HG03565 (cell line): ENCODE data around the gene SHROOM3.
A peak's percentile ranks its signal among the peaks of the same experiment; 100 is the strongest.

ENCODE experiments used
- ATAC-seq: cut with Tn5 transposase; IDR thresholded peaks from one replicate; pipeline ENCODE4 v1.9.1; 2021; ENCODE audit warnings: mild to moderate bottlenecking, moderate library complexity; ENCODE audit not compliant: unreplicated experiment

SHROOM3 gene

GRCh38 chr4:76489686-76490161 lies 54.7 kb downstream of the SHROOM3 start:
- no peak for ATAC-seq

GRCh38 chr4:76492055-76492454 lies 57.0 kb downstream of the SHROOM3 start:
- ATAC-seq: no peak

DNA sequence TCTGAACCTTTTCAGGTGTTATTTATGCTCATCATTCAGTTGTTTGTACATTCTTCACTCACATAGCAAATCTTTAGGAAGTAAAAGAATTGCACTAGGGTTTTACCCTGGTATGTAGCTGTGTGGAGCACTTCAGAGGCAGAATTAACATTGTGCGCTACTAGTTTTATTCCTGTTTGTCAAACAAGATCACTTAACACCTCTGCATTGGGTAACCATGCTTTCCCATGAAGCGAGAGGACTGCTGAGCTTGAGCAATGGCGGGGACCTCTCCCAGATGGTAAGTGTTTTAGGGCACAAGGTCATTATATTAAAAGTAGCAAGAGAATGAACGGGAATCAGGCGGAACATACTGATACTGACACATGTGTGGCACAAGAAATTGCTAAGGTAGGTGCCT lies 59.2 kb downstream of the SHROOM3 start:
- ATAC-seq: no peak

DNA sequence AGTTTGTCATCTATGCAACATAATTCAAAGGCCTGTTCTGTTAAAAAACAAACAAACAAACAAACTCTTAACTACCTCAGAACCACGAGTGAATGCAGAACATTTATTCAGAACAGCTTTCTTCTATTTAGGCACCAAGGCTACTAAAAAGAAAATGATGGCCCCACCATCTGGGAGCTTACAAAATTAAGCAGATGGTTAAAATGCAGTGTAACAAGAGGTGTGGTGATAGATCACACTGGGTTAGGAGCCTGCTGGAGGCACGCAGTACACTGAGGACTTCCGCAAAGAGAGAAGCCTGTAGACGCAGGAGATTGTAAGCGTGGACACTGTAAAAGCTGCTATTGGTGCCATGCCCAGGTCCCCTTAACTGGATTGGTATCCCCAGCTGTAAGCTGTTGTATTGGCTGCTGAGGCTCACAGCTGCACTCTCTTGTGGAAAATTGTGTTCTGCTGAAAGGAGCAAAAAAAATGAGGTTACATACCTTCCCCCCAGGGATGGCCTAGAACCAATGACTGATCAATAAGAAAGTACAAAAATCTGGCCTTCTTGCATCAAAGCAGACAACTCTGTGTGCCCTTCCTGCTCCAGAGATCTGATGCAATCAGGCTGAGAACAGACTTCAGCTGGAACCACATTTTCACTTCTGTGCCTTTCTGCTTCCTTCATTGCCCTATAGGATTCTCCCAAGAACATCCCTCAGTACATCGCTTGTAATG lies 60.0 kb downstream of the SHROOM3 start:
- ATAC-seq: no peak

GRCh38 chr4:76498550-76498949 lies 63.5 kb downstream of the SHROOM3 start:
- no peak for ATAC-seq

GRCh38 chr4:76499461-76499860 lies 64.4 kb downstream of the SHROOM3 start:
- ATAC-seq: no peak

DNA sequence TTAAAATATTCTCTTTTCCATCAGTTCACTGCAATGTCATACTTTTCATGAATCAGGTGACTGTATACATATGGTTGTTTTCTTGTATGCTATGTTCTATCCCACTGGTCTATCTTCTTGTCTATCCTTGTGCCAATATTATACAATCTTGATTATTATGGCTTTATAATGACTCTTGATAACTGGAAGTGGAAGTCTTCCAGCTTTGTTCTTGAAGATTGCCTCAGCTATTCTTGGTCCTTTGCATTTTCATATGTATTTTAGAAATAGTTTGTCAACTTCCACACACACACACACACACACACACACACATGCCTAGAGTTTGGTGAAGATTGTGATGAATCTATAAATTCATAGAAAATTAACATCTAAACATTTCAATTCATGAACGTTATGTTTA lies 67.9 kb downstream of the SHROOM3 start:
- ATAC-seq: no peak

- ATAC-seq: no peak
Observed at GRCh38 chr4:76504613-76505465, 69.8 kb downstream of the SHROOM3 start.

GRCh38 chr4:76511947-76512346 lies 76.9 kb downstream of the SHROOM3 start:
- ATAC-seq: no peak

- ATAC-seq: no peak
Observed at GRCh38 chr4:76513482-76513881, 78.5 kb downstream of the SHROOM3 start.

GRCh38 chr4:76514087-76514486 lies 79.1 kb downstream of the SHROOM3 start:
- ATAC-seq: no peak

DNA sequence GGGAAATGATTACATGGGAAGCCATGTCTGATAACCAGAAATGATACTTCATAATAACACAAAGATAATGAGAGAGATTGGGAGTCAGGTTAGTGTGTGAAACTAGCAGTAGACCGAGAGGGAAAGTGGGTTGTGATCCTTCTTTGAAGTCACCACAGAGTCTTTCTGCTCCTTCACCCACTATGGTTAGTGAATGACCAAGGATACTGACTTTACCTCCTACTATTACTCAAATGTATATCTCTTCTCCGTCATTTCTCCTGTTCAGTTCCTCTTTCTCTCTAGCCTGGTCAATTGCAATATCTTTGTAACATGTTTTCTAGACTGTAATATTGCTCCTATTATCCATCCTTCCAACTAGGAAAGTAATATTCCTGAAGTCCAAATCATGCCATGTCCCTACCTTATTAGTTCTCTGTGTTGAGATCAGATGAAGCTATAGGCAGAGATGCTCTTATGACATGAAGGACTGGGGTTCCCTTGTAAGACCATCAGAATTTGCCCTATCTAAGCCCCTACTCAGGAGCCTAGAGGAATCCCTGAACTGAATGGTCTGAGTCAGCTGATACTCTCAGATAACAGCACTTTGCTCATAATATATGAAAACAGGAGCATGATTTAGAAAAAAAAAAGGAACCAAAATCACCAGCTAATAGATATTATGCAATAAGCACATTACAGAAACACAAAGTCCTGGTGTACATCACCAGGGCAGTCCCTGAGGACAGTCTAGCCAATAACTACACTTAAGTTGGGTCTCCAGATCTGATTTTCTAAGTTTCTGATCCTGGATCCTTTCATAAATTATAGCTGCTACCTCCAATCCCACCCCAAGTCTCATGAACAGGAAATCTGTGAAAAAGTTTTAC lies 81.2 kb downstream of the SHROOM3 start:
- peak; percentile 85 for ATAC-seq

DNA sequence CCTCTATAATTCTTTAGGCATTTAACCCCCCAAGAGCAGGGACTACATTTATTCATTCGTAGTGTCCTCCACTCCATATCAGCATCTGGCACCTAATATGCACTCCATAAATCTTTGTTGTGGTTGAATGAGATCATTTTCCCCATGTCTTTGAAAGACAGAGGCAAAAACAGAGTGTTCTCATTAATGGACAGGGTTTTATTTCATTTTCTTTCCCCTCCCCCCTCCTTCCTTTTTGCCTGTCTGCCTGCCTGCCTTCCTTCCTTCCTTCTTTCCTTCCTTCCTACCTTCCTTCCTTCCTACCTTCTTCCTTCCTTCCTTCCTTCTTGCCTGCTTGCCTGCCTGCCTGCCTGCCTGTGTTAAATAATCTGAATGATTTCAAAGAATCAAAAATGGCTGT lies 83.2 kb downstream of the SHROOM3 start:
- no peak for ATAC-seq

DNA sequence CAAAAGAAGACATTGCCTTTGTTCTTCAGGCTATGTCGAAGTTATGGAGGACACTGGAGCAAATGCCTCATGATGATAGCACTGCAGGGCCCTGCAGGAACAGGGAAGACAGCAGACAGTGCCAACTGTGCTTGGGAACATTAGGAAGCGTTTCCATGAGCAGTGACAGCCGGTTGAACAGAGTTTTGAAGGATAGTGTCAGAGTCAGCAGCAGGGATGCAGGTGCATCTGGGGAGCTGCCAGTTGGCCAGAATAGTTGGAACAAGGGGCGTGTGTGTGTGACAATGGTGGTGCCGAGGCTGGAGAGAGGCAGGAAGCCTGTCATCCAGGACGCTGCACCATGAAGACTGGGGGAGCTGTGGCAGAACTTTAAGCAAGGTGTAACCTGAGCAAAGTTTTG lies 88.6 kb downstream of the SHROOM3 start:
- no peak for ATAC-seq

- ATAC-seq: no peak
Observed at GRCh38 chr4:76525751-76526150, 90.7 kb downstream of the SHROOM3 start.

- no peak for ATAC-seq
Observed at GRCh38 chr4:76526585-76526990, 91.6 kb downstream of the SHROOM3 start.

- no peak for ATAC-seq
Observed at GRCh38 chr4:76527666-76528065, 92.6 kb downstream of the SHROOM3 start.

- ATAC-seq: no peak
Observed at GRCh38 chr4:76531597-76531996, 96.6 kb downstream of the SHROOM3 start.

- no peak for ATAC-seq
Observed at GRCh38 chr4:76532805-76533204, 97.8 kb downstream of the SHROOM3 start.

DNA sequence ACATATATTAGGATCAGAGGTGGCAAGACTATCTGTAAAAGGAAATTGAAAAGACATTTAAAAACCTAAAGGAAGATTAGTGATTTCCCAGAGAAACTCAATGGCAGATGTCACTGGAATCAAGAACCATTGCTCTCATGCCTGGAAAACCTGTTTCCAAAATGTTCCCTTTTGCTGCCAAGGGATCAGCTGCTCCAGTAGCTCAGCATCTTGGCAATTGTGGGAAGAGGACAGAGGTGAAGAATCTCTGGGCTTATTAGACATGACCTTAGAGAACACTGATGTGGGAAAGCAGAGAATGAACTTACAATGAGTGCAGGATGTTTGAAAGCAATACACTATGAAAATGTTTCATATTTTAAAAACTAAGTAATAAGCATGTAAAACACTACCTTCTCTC lies 98.3 kb downstream of the SHROOM3 start:
- ATAC-seq: no peak
